Thymus (tissue), 11 donors: ENCODE measurements around the gene LUZP1. TPM values are rescaled to one million over a fixed set of nuclear protein-coding genes. Genes with fewer than 3 reads are reported as not detected.

ENCODE experiments used
- DNase-seq, 9 donors: peaks; one replicate each; pipeline ENCODE4 v3.0.0-alpha.2; 2013; ENCODE audit warnings: low spot score in 9 of 9, low read depth in 6 of 9, missing footprints in 1 of 9
- H3K27ac ChIP-seq, 2 donors: one replicate each; pipeline ENCODE4 v1.5.1; 2013; ENCODE audit warnings: control low read depth in 1 of 2, low read depth in 1 of 2, low read length in 1 of 2, mild to moderate bottlenecking in 1 of 2, moderate library complexity in 1 of 2
- H3K27me3 ChIP-seq, 2 donors: one replicate each; pipeline ENCODE4 v1.5.1; 2013; ENCODE audit warnings: low read length in 1 of 2; ENCODE audit not compliant: control insufficient read depth in 2 of 2, insufficient read depth in 1 of 2
- H3K36me3 ChIP-seq, 2 donors: one replicate each; pipeline ENCODE4 v1.5.1; 2013; ENCODE audit warnings: low read length in 1 of 2, mild to moderate bottlenecking in 1 of 2, moderate library complexity in 1 of 2; ENCODE audit not compliant: control insufficient read depth in 2 of 2, insufficient read depth in 2 of 2
- H3K4me1 ChIP-seq, 2 donors: one replicate each; pipeline ENCODE4 v1.5.1; 2013; ENCODE audit warnings: low read length in 2 of 2; ENCODE audit not compliant: control insufficient read depth in 2 of 2, insufficient read depth in 2 of 2
- H3K4me3 ChIP-seq, 2 donors: one replicate each; pipeline ENCODE4 v1.5.1; 2013; ENCODE audit warnings: low read length in 2 of 2, control low read depth in 1 of 2, mild to moderate bottlenecking in 1 of 2
- H3K9me3 ChIP-seq, 2 donors: one replicate each; pipeline ENCODE4 v1.5.1; 2013; ENCODE audit warnings: low read length in 1 of 2, mild to moderate bottlenecking in 1 of 2; ENCODE audit not compliant: control insufficient read depth in 2 of 2, insufficient read depth in 1 of 2
- WGBS: extraction: QIAGEN DNeasy Blood & Tissue Kit; methylation state at CpG from one replicate; pipeline ENCODE4 v1.1.7; 2013; 5-methylcytosine and 5-hydroxymethylcytosine counted together
- polyA plus RNA-seq: library from polyadenylated mRNA; stranded (reverse); fragments of 200-250 nt; gene quantifications from one replicate; pipeline ENCODE4 v1.2.3, GENCODE V29; 2013
- total RNA-seq: library from RNA; stranded (reverse); fragments of 120-200 nt; gene quantifications from one replicate; pipeline ENCODE4 v1.2.4, GENCODE V29; 2013
- donor health status: healthy.

Gene LUZP1
- total and polyA plus RNA-seq, 2 donors, result 5.5 to 9.3 TPM

- H3K27ac ChIP-seq, result no peak overlapping the region
- H3K4me3 ChIP-seq, result peak overlapping the region; percentile 84 to 93
- no peaks in the 10 kb centered on the region for H3K36me3 ChIP-seq
- peaks cover 4 to 19% of the 10 kb centered on the region in 2 donors for H3K4me1 ChIP-seq
- DNase-seq, result no peak
- 44% methylated on average over 14 of the region's 14 CpGs for WGBS
- H3K27me3 ChIP-seq, result peaks cover 0 to 6% of the 10 kb centered on the region in 2 donors
- H3K9me3 ChIP-seq, result no peaks in the 10 kb centered on the region
Observed at GRCh38 chr1:23169195-23169575, 529 bp upstream of the LUZP1 start.

GRCh38 chr1:23168079-23168444 is 594 bp downstream of the LUZP1 start:
- Histone ChIP-seq H3K27me3 (peaks cover 0 to 6% of the 10 kb centered on the region in 2 donors), H3K4me1 (peaks cover 4 to 19% of the 10 kb centered on the region in 2 donors), H3K4me3 (peak overlapping the region; percentile 84 to 93), H3K36me3 (no peaks in the 10 kb centered on the region), H3K9me3 (no peaks in the 10 kb centered on the region), H3K27ac (peak overlapping the region; percentile 82 to 92)
- no peak for DNase-seq
- under 1% methylated on average over 48 of the region's 49 CpGs for WGBS

- Histone ChIP-seq H3K9me3 (no peaks in the 10 kb centered on the region), H3K36me3 (no peaks in the 10 kb centered on the region), H3K27me3 (peaks cover 0 to 6% of the 10 kb centered on the region in 2 donors), H3K4me3 (peak overlapping the region; percentile 84 to 93), H3K27ac (peak overlapping the region; percentile 79 to 92), H3K4me1 (peaks cover 4 to 19% of the 10 kb centered on the region in 2 donors)
- WGBS, result 2% methylated on average over 45 of the region's 45 CpGs
- peak in 3 of 9 donors; percentile 21 to 57 (median 35) for DNase-seq
Observed at GRCh38 chr1:23167353-23168078, 1.1 kb downstream of the LUZP1 start.

- no peaks in the 10 kb centered on the region for H3K9me3 ChIP-seq
- DNase-seq, result no peak
- H3K4me1 ChIP-seq, result peaks cover 4 to 19% of the 10 kb centered on the region in 2 donors
- peak overlapping the region in 1 of 2 donors; percentile 64 for H3K27ac ChIP-seq
- peaks cover 0 to 6% of the 10 kb centered on the region in 2 donors for H3K27me3 ChIP-seq
- H3K36me3 ChIP-seq, result no peaks in the 10 kb centered on the region
- peak overlapping the region; percentile 84 to 93 for H3K4me3 ChIP-seq
Observed at GRCh38 chr1:23166854-23167253, 1.8 kb downstream of the LUZP1 start.

- Histone ChIP-seq H3K36me3 (no peaks in the 10 kb centered on the region), H3K9me3 (no peaks in the 10 kb centered on the region), H3K27me3 (peaks cover 0 to 6% of the 10 kb centered on the region in 2 donors), H3K4me3 (no peak overlapping the region), H3K4me1 (peaks cover 4 to 7% of the 10 kb centered on the region in 2 donors), H3K27ac (no peak overlapping the region)
- DNase-seq, result no peak
- WGBS, result 98% methylated on average over 3 of the region's 3 CpGs
Observed at GRCh38 chr1:23163395-23163794, 5.3 kb downstream of the LUZP1 start.

GRCh38 chr1:23159963-23160877 is 8.4 kb downstream of the LUZP1 start:
- Histone ChIP-seq H3K9me3 (no peaks in the 10 kb centered on the region), H3K27ac (no peak overlapping the region), H3K36me3 (no peaks in the 10 kb centered on the region), H3K4me1 (no peaks in the 10 kb centered on the region), H3K27me3 (no peaks in the 10 kb centered on the region), H3K4me3 (no peak overlapping the region)
- no peak for DNase-seq
- 98% methylated on average over 5 of the region's 5 CpGs for WGBS

GRCh38 chr1:23156940-23157339 is 11.7 kb downstream of the LUZP1 start:
- Histone ChIP-seq H3K4me3 (no peak overlapping the region), H3K27me3 (no peaks in the 10 kb centered on the region), H3K27ac (no peak overlapping the region), H3K4me1 (no peaks in the 10 kb centered on the region), H3K9me3 (no peaks in the 10 kb centered on the region), H3K36me3 (no peaks in the 10 kb centered on the region)
- 98% methylated on average over 4 of the region's 4 CpGs for whole genome bisulfite sequencing
- no peak for DNase-seq

GRCh38 chr1:23152966-23153684 is 15.5 kb downstream of the LUZP1 start:
- Histone ChIP-seq H3K27ac (no peak overlapping the region), H3K4me1 (peaks cover 0 to 2% of the 10 kb centered on the region in 2 donors), H3K36me3 (no peaks in the 10 kb centered on the region), H3K27me3 (no peaks in the 10 kb centered on the region), H3K4me3 (no peak overlapping the region), H3K9me3 (no peaks in the 10 kb centered on the region)
- 100% methylated on average over 1 of the region's 1 CpG for WGBS
- no peak for DNase-seq
